Fibroblast of lung (primary cell): ENCODE data around the gene PIM3. TPM values are rescaled to one million over a fixed set of nuclear protein-coding genes. Genes with fewer than 3 reads are reported as not detected.
A peak's percentile ranks its signal among the peaks of the same experiment; 100 is the strongest.

Experiments
- DNase-seq, 2 donors: peaks; one replicate each; pipeline versions ENCODE4 v3.0.0 to v3.0.0-alpha.2; 2010; ENCODE audit warnings: low read depth in 2 of 2
- H2AFZ ChIP-seq: 2 replicates; pipeline ENCODE4 v1.5.1; 2012; ENCODE audit warnings: low read length, control low read depth, inconsistent platforms
- H3K27ac ChIP-seq: 2 replicates; pipeline ENCODE4 v1.5.1; 2011; ENCODE audit warnings: low read length, control low read depth; ENCODE audit not compliant: insufficient read depth
- H3K27me3 ChIP-seq: 2 replicates; pipeline ENCODE4 v1.5.1; 2011; ENCODE audit warnings: mild to moderate bottlenecking, low read length; ENCODE audit not compliant: control insufficient read depth, insufficient read depth
- H3K36me3 ChIP-seq: 2 replicates; pipeline ENCODE4 v1.5.1; 2011; ENCODE audit warnings: low read length; ENCODE audit not compliant: control insufficient read depth, insufficient read depth
- H3K4me1 ChIP-seq: 2 replicates; pipeline ENCODE4 v1.5.1; 2011; ENCODE audit warnings: low read length; ENCODE audit not compliant: control insufficient read depth, insufficient read depth; ENCODE audit errors: extremely low read depth
- H3K4me2 ChIP-seq: 2 replicates; pipeline ENCODE4 v1.5.1; 2011; ENCODE audit warnings: low read length, control low read depth; ENCODE audit not compliant: insufficient read depth; ENCODE audit errors: extremely low read depth
- H3K4me3 ChIP-seq, 4 experiments: fragments of 200-600 bp in 1 of 4; sonication (generic) in 1 of 4; replicated peaks in 1 of 4; 2 replicates each; pipeline ENCODE4 v1.5.1; 2011 to 2016; ENCODE audit warnings: low read length in 4 of 4, low read depth in 3 of 4, mild to moderate bottlenecking in 3 of 4, control low read depth in 2 of 4, inconsistent platforms in 1 of 4, mixed read lengths in 1 of 4; ENCODE audit not compliant: insufficient read depth in 1 of 4; ENCODE audit errors: control extremely low read depth in 1 of 4
- H3K79me2 ChIP-seq: 2 replicates; pipeline ENCODE4 v1.5.1; 2012; ENCODE audit warnings: mild to moderate bottlenecking, low read length, inconsistent platforms; ENCODE audit not compliant: control insufficient read depth, insufficient read depth
- H3K9ac ChIP-seq: 2 replicates; pipeline ENCODE4 v1.5.1; 2011; ENCODE audit warnings: mild to moderate bottlenecking, low read length, control low read depth; ENCODE audit not compliant: insufficient read depth
- H3K9me3 ChIP-seq: 2 replicates; pipeline ENCODE4 v1.5.1; 2012; ENCODE audit warnings: low read depth, low read length; ENCODE audit not compliant: control insufficient read depth, insufficient read depth
- H4K20me1 ChIP-seq: 2 replicates; pipeline ENCODE4 v1.5.1; 2011; ENCODE audit warnings: low read length; ENCODE audit not compliant: control insufficient read depth, insufficient read depth; ENCODE audit errors: extremely low read depth
- EZH2 ChIP-seq: IDR thresholded peaks from 2 replicates; pipeline ENCODE4 v1.5.1; 2012; ENCODE audit warnings: low read length, control low read depth, mild to moderate bottlenecking; ENCODE audit errors: missing control alignments
- polyA plus RNA-seq, 2 donors: library from polyadenylated mRNA; depleted of rRNA in 1 of 2; stranded (reverse) in 1 of 2; unstranded in 1 of 2; fragments of >200 nt; gene quantifications; 2 replicates each; pipeline ENCODE4 v1.2.1, GENCODE V29; 2011 to 2012; ENCODE audit warnings: missing spikeins in 1 of 2
- total RNA-seq: library from RNA; depleted of rRNA; stranded (reverse); fragments of >200 nt; gene quantifications from 2 replicates; pipeline ENCODE4 v1.2.1, GENCODE V29; 2014
- TF ChIP-seq, protein P1 (sequence below), 2 donors: IDR thresholded peaks in 1 of 2; conservative IDR thresholded peaks in 1 of 2; 1 replicate in 1 of 2; 2 replicates in 1 of 2; pipeline ENCODE4 v1.5.1; 2011 to 2012; ENCODE audit warnings: low read length in 2 of 2, control low read depth in 1 of 2, inconsistent platforms in 1 of 2, low read depth in 1 of 2, mild to moderate bottlenecking in 1 of 2

The PIM3 gene
- total and polyA plus RNA-seq, 2 donors (not counting 1 experiment from before 2014, with no cell fraction given) = 6.8 to 47.7 TPM

DNA sequence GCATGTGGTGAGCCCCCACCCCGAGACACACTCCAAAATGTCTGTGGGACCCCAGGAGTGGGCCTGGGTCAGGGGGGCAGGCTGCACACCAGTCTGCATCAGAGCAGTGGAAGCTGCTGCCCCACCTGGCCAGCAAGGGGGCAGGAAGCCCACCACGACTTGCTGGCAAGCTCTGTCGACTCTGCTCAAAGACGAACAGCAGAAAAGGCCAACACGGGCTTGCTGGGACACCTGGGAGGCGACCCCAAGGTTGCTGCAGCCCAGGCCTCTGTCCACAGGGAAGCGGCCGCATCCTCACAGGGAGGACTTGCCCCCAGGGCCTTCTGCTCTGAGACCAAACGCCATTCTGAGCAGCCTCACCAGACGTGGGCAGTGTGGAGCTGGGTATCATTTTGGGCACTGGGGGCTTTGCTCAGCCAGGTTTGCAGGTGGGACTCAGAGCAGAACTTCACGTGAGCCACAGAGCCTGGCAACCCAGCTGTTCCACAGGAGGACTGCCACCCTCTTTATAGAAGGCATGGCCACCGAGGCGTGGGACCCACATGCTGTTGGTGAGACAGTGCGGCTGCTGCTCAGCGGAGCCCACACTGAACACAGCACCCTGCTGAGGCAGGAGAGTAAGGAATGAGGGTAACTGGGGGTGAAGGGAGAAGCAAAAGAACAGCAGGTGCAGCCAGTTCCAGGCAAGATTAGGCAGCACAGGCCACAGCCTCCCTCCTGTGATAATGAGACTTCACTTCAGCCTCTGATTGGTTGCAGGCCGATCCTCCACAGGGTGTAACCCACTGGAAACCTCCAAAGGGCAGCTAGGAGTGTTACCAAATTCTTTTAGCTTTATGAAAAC, 41.0 kb downstream of the PIM3 start:
- Histone ChIP-seq H3K27me3 (no peaks in the 10 kb centered on the region), H2AFZ (no peak overlapping the region), H3K4me3 (no peak overlapping the region), H3K36me3 (no peaks in the 10 kb centered on the region), H3K27ac (no peak overlapping the region), H3K9me3 (no peaks in the 10 kb centered on the region), H3K4me2 (no peak overlapping the region), H3K9ac (no peak overlapping the region), H3K79me2 (no peaks in the 10 kb centered on the region), H3K4me1 (no peaks in the 10 kb centered on the region), H4K20me1 (no peaks in the 10 kb centered on the region)
- DNase-seq = no peak
- TF ChIP-seq, protein P1, sequence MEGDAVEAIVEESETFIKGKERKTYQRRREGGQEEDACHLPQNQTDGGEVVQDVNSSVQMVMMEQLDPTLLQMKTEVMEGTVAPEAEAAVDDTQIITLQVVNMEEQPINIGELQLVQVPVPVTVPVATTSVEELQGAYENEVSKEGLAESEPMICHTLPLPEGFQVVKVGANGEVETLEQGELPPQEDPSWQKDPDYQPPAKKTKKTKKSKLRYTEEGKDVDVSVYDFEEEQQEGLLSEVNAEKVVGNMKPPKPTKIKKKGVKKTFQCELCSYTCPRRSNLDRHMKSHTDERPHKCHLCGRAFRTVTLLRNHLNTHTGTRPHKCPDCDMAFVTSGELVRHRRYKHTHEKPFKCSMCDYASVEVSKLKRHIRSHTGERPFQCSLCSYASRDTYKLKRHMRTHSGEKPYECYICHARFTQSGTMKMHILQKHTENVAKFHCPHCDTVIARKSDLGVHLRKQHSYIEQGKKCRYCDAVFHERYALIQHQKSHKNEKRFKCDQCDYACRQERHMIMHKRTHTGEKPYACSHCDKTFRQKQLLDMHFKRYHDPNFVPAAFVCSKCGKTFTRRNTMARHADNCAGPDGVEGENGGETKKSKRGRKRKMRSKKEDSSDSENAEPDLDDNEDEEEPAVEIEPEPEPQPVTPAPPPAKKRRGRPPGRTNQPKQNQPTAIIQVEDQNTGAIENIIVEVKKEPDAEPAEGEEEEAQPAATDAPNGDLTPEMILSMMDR (conservative IDR thresholded peaks at IDR 0.05 in 1 of 2, IDR thresholded peaks at IDR 0.05 in 1 of 2; ENCODE audit: low read depth in 1 of 2, low read length in 2 of 2) = no peak
- no peak for TF ChIP-seq EZH2

DNA sequence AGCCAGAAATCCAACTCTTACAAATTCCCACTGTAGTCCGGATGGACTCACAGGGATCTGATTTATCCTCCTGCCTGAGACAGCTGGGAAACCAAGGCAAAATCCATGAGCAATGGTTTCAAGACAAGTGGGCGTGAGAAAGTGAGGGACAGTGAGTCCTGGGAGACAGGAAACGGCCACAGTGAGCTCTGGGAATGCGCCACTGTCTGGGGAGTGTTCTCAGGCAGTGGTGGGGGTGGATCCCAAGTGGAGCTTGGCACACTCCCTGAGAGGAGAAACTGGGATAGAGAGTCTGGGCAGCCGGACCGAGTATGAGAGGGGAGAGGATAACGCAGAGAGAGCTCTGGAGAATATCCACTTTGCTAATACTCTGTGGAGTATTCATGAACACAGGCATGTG, 42.2 kb downstream of the PIM3 start:
- H3K79me2 ChIP-seq = no peaks in the 10 kb centered on the region
- H4K20me1 ChIP-seq = no peaks in the 10 kb centered on the region
- no peak overlapping the region for H2AFZ ChIP-seq
- no peak overlapping the region for H3K9ac ChIP-seq
- no peaks in the 10 kb centered on the region for H3K4me1 ChIP-seq
- peak in 1 of 2 donors; percentile 21 for DNase-seq
- no peak overlapping the region for H3K27ac ChIP-seq
- TF ChIP-seq, protein P1 (conservative IDR thresholded peaks at IDR 0.05 in 1 of 2, IDR thresholded peaks at IDR 0.05 in 1 of 2; ENCODE audit: low read depth in 1 of 2, low read length in 2 of 2) = no peak
- no peak for TF ChIP-seq EZH2
- H3K9me3 ChIP-seq = no peaks in the 10 kb centered on the region
- H3K4me3 ChIP-seq = no peak overlapping the region
- H3K27me3 ChIP-seq = no peaks in the 10 kb centered on the region
- no peak overlapping the region for H3K4me2 ChIP-seq
- no peaks in the 10 kb centered on the region for H3K36me3 ChIP-seq

DNA sequence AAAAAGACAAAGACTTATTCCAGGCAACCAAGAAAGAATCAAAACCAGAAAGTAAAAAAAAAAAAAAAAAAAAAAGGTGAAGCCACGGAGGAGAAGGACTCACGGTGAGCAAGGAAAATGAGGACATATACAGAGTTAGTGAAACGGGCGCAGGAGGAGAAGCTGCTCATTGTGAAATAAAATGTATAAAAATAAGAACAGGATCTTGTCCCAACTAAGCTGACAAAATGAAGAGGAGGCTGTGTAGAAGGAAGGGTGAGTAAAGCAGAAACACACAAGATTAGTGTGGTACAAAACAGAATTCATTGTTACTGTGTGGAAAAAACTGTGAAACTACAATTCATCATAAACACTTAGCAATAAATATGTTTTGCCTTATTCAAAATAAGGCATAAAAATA, 44.3 kb downstream of the PIM3 start:
- no peak overlapping the region for H2AFZ ChIP-seq
- H3K4me3 ChIP-seq = no peak overlapping the region
- H3K79me2 ChIP-seq = no peaks in the 10 kb centered on the region
- no peaks in the 10 kb centered on the region for H4K20me1 ChIP-seq
- no peak overlapping the region for H3K9ac ChIP-seq
- H3K4me1 ChIP-seq = no peaks in the 10 kb centered on the region
- no peaks in the 10 kb centered on the region for H3K36me3 ChIP-seq
- H3K9me3 ChIP-seq = no peaks in the 10 kb centered on the region
- TF ChIP-seq EZH2 = no peak
- TF ChIP-seq, protein P1 (conservative IDR thresholded peaks at IDR 0.05 in 1 of 2, IDR thresholded peaks at IDR 0.05 in 1 of 2; ENCODE audit: low read depth in 1 of 2, low read length in 2 of 2) = no peak
- H3K4me2 ChIP-seq = no peak overlapping the region
- no peak overlapping the region for H3K27ac ChIP-seq
- peaks cover under 1% of the 10 kb centered on the region for H3K27me3 ChIP-seq
- DNase-seq = no peak
